ENCODE measurements around the gene ARL6IP1. TPM values are rescaled to one million over a fixed set of nuclear protein-coding genes. Genes with fewer than 3 reads are reported as not detected.

The ARL6IP1 gene
- total and polyA plus RNA-seq, 2 of the 4 experiments (the other 2 are of a cell fraction): 78.1 to 190 TPM

GRCh38 chr16:18834864-18835263, 33.5 kb upstream of the ARL6IP1 start:
- Histone ChIP-seq H3K4ac (ENCODE audit: low read depth, low read length) (no peak overlapping the region), H2BK5ac (ENCODE audit: low read depth, low read length, poor library complexity, severe bottlenecking) (no peak overlapping the region), H3K14ac (replicated peaks; ENCODE audit: low read depth, low read length) (no peak overlapping the region), H3K9ac (ENCODE audit: low read depth, low read length) (no peak overlapping the region), H4K91ac (ENCODE audit: insufficient read depth, low read depth, low read length) (no peak overlapping the region), H3K9me3 (ENCODE audit: control insufficient read depth, insufficient read depth, low read length) (no peaks in the 10 kb centered on the region), H4K5ac (ENCODE audit: low read depth, low read length) (no peak overlapping the region), H3K23ac (ENCODE audit: low read depth, low read length) (no peak overlapping the region), H3K18ac (ENCODE audit: low read depth, low read length) (no peak overlapping the region), H2BK15ac (ENCODE audit: low read depth, low read length) (no peak overlapping the region), H3K36me3 (ENCODE audit: control insufficient read depth, insufficient read depth, low read length) (peaks cover 57% of the 10 kb centered on the region), H2BK20ac (ENCODE audit: low read depth, low read length) (no peak overlapping the region), H2AK9ac (replicated peaks; ENCODE audit: low read depth, low read length, poor library complexity) (no peak overlapping the region), H3K27ac (ENCODE audit: insufficient read depth, low read length) (no peak overlapping the region), H4K8ac (ENCODE audit: low read depth in 2 of 2, low read length in 2 of 2) (no peak overlapping the region), H3K79me1 (ENCODE audit: low read depth in 1 of 2, low read length in 2 of 2) (peaks cover 5 to 6% of the 10 kb centered on the region in 2 experiments; a peak in 2 of 4 replicates), H2BK120ac (ENCODE audit: low read depth, low read length) (no peak overlapping the region), H3K4me3 (ENCODE audit: insufficient read depth, low read depth, low read length) (no peak overlapping the region), H3K56ac (ENCODE audit: extremely low read depth, insufficient read depth, low read length) (no peak overlapping the region), H3K4me1 (ENCODE audit: control insufficient read depth, insufficient read depth, low read length) (no peaks in the 10 kb centered on the region), H2AFZ (replicated peaks; ENCODE audit: low read length, poor library complexity) (no peak overlapping the region), H4K20me1 (ENCODE audit: insufficient read depth, low read length) (no peaks in the 10 kb centered on the region), H2AK5ac (ENCODE audit: low read depth, low read length) (no peak overlapping the region), H3K9me1 (ENCODE audit: insufficient read depth, low read length) (no peaks in the 10 kb centered on the region; the same call in 1 of the 2 replicates), H3K27me3 (ENCODE audit: control insufficient read depth, insufficient read depth, low read length) (no peaks in the 10 kb centered on the region), H3K4me2 (ENCODE audit: low read depth, low read length) (no peak overlapping the region)
- BruUV-seq (replicated peaks): no TSS peak
- in situ Hi-C loops (cut with MboI; ENCODE audit: low sequenced_read_pairs) (no loop called here), dilution Hi-C loops (cut with HindIII; ENCODE audit: low sequenced_read_pairs, unreplicated experiment) (no loop called here), intact Hi-C loops (cut with micrococcal nuclease) (no loop called here)
- no peak for TF ChIP-seq CHD1 (IDR thresholded peaks at IDR 0.05; ENCODE audit: low read depth, low read length)
- TF ChIP-seq POLR2A (IDR thresholded peaks at IDR 0.05; ENCODE audit: low read depth, low read length): no peak
- TF ChIP-seq ELK1 (IDR thresholded peaks at IDR 0.05; ENCODE audit: borderline replicate concordance, low read depth, low read length): no peak
- TF ChIP-seq RCOR1 (IDR thresholded peaks at IDR 0.05; ENCODE audit: insufficient replicate concordance, low read length): no peak
- TF ChIP-seq RFX5 (IDR thresholded peaks at IDR 0.05; ENCODE audit: low read depth, low read length): no peak
- TF ChIP-seq USF2 (IDR thresholded peaks at IDR 0.05; ENCODE audit: low read depth, low read length): no peak
- no peak for TF ChIP-seq FOS (IDR thresholded peaks at IDR 0.05; ENCODE audit: low read depth, low read length)
- TF ChIP-seq BHLHE40 (IDR thresholded peaks at IDR 0.05; ENCODE audit: low read depth, low read length): no peak
- no peak for TF ChIP-seq MAFK (IDR thresholded peaks at IDR 0.05; ENCODE audit: low read depth, low read length)
- TF ChIP-seq CEBPB (IDR thresholded peaks at IDR 0.05; ENCODE audit: low read depth, low read length): no peak
- no peak for TF ChIP-seq CTCF (conservative IDR thresholded peaks at IDR 0.05; ENCODE audit: low read depth, low read length)
- no peak for TF ChIP-seq MAZ (IDR thresholded peaks at IDR 0.05; ENCODE audit: borderline replicate concordance, low read depth, low read length)
- TF ChIP-seq NFE2L2 (IDR thresholded peaks at IDR 0.05; ENCODE audit: low read depth, low read length): no peak
- no peak for TF ChIP-seq RAD21 (IDR thresholded peaks at IDR 0.05; ENCODE audit: low read length)
- no CpG with 5 or more reads among the region's 4 CpGs for WGBS, 2 experiments (ENCODE audit: extremely low coverage in 2 of 2, insufficient read length in 1 of 2)
- ATAC-seq (ENCODE audit: low read depth) (no peak), DNase-seq (no peak)
- POLR2A ChIA-PET (ENCODE audit: unreplicated experiment): no interaction called here
- CTCF ChIA-PET: no interaction called here
